ENCODE measurements around the gene CD96. TPM values are rescaled to one million over a fixed set of nuclear protein-coding genes. Genes with fewer than 3 reads are reported as not detected.
A peak's percentile ranks its signal among the peaks of the same experiment; 100 is the strongest.
"Not testable (repeated sequence)": the region's sequence is repeated elsewhere in the genome, so short reads cannot be mapped to it uniquely, and the experiment has no call there.

CD96 gene
- total RNA-seq, 1 experiment from 2014 or later: not detected

GRCh38 chr3:111667621-111668239 is 125.7 kb downstream of the CD96 start:
- no peaks in the 10 kb centered on the region for H3K36me3 ChIP-seq (ENCODE audit: insufficient read depth, low read length)
- peak overlapping the region; percentile 51 for H3K9ac ChIP-seq (ENCODE audit: low read length)
- no peaks in the 10 kb centered on the region for H3K9me2 ChIP-seq (replicated peaks; ENCODE audit: insufficient read depth, low read length)
- H3K9me3 ChIP-seq (ENCODE audit: low read length): no peaks in the 10 kb centered on the region
- no peaks in the 10 kb centered on the region for H4K20me1 ChIP-seq (ENCODE audit: insufficient read depth, low read depth, low read length)
- H3K27me3 ChIP-seq (ENCODE audit: low read length): no peaks in the 10 kb centered on the region
- H3K27ac ChIP-seq (ENCODE audit: low read length): peak overlapping the region; percentile 44
- H3K4me2 ChIP-seq (ENCODE audit: low read depth, low read length, poor library complexity, severe bottlenecking): peak overlapping the region; percentile 59
- H2AFZ ChIP-seq (ENCODE audit: low read length): peak overlapping the region; percentile 51
- H3K79me2 ChIP-seq (ENCODE audit: low read length): no peaks in the 10 kb centered on the region
- peak; percentile 93 for DNase-seq
- peak overlapping the region; percentile 39; the same call in 1 of the 2 replicates for H3K4me3 ChIP-seq (ENCODE audit: low read length)
- H3K4me1 ChIP-seq (ENCODE audit: low read length): peaks cover 16% of the 10 kb centered on the region

- Histone ChIP-seq H3K36me3 (ENCODE audit: insufficient read depth, low read length) (no peaks in the 10 kb centered on the region), H3K27ac (ENCODE audit: low read length) (peak overlapping the region; percentile 44; the same call in 1 of the 2 replicates), H3K27me3 (ENCODE audit: low read length) (no peaks in the 10 kb centered on the region), H3K4me2 (ENCODE audit: low read depth, low read length, poor library complexity, severe bottlenecking) (peak overlapping the region; percentile 59), H3K4me1 (ENCODE audit: low read length) (peaks cover 16% of the 10 kb centered on the region), H2AFZ (ENCODE audit: low read length) (no peak overlapping the region), H3K4me3 (ENCODE audit: low read length) (no peak overlapping the region), H3K9me2 (replicated peaks; ENCODE audit: insufficient read depth, low read length) (no peaks in the 10 kb centered on the region), H3K9ac (ENCODE audit: low read length) (no peak overlapping the region), H3K79me2 (ENCODE audit: low read length) (no peaks in the 10 kb centered on the region), H3K9me3 (ENCODE audit: low read length) (no peaks in the 10 kb centered on the region), H4K20me1 (ENCODE audit: insufficient read depth, low read depth, low read length) (no peaks in the 10 kb centered on the region)
- no peak for DNase-seq
Measured at GRCh38 chr3:111668326-111668725, 126.3 kb downstream of the CD96 start.

- H3K36me3 ChIP-seq (ENCODE audit: insufficient read depth, low read length): no peaks in the 10 kb centered on the region
- H3K27ac ChIP-seq (ENCODE audit: low read length): no peak overlapping the region
- H3K4me2 ChIP-seq (ENCODE audit: low read depth, low read length, poor library complexity, severe bottlenecking): no peak overlapping the region
- no peaks in the 10 kb centered on the region for H3K9me2 ChIP-seq (replicated peaks; ENCODE audit: insufficient read depth, low read length)
- H2AFZ ChIP-seq (ENCODE audit: low read length): no peak overlapping the region
- H3K4me1 ChIP-seq (ENCODE audit: low read length): peaks cover 22% of the 10 kb centered on the region
- DNase-seq: peak; percentile 81
- H3K4me3 ChIP-seq (ENCODE audit: low read length): no peak overlapping the region
- H3K9ac ChIP-seq (ENCODE audit: low read length): no peak overlapping the region
- no peaks in the 10 kb centered on the region for H3K27me3 ChIP-seq (ENCODE audit: low read length)
- H3K9me3 ChIP-seq (ENCODE audit: low read length): no peaks in the 10 kb centered on the region
- no peaks in the 10 kb centered on the region for H3K79me2 ChIP-seq (ENCODE audit: low read length)
- no peaks in the 10 kb centered on the region for H4K20me1 ChIP-seq (ENCODE audit: insufficient read depth, low read depth, low read length)
Measured at GRCh38 chr3:111668888-111669488, 127.0 kb downstream of the CD96 start.

- Histone ChIP-seq H4K20me1 (ENCODE audit: insufficient read depth, low read depth, low read length) (no peaks in the 10 kb centered on the region), H3K4me3 (ENCODE audit: low read length) (no peak overlapping the region), H3K4me2 (ENCODE audit: low read depth, low read length, poor library complexity, severe bottlenecking) (no peak overlapping the region), H3K79me2 (ENCODE audit: low read length) (no peaks in the 10 kb centered on the region), H3K9me3 (ENCODE audit: low read length) (no peaks in the 10 kb centered on the region), H3K27ac (ENCODE audit: low read length) (no peak overlapping the region), H3K4me1 (ENCODE audit: low read length) (peaks cover 29% of the 10 kb centered on the region), H2AFZ (ENCODE audit: low read length) (no peak overlapping the region), H3K9me2 (replicated peaks; ENCODE audit: insufficient read depth, low read length) (no peaks in the 10 kb centered on the region), H3K27me3 (ENCODE audit: low read length) (no peaks in the 10 kb centered on the region), H3K36me3 (ENCODE audit: insufficient read depth, low read length) (no peaks in the 10 kb centered on the region), H3K9ac (ENCODE audit: low read length) (no peak overlapping the region)
- DNase-seq: no peak
Measured at GRCh38 chr3:111669926-111670630, 128.1 kb downstream of the CD96 start.

GRCh38 chr3:111672461-111672860 is 130.5 kb downstream of the CD96 start:
- H3K4me2 ChIP-seq (ENCODE audit: low read depth, low read length, poor library complexity, severe bottlenecking); H4K20me1 ChIP-seq (ENCODE audit: insufficient read depth, low read depth, low read length); DNase-seq; H3K27me3 ChIP-seq (ENCODE audit: low read length); H3K9me3 ChIP-seq (ENCODE audit: low read length); H3K27ac ChIP-seq (ENCODE audit: low read length); H2AFZ ChIP-seq (ENCODE audit: low read length); H3K79me2 ChIP-seq (ENCODE audit: low read length); H3K9me2 ChIP-seq (replicated peaks; ENCODE audit: insufficient read depth, low read length); H3K9ac ChIP-seq (ENCODE audit: low read length); H3K36me3 ChIP-seq (ENCODE audit: insufficient read depth, low read length); H3K4me3 ChIP-seq (ENCODE audit: low read length): not testable (repeated sequence)
- H3K4me1 ChIP-seq (ENCODE audit: low read length): peaks cover 50% of the 10 kb centered on the region

- Histone ChIP-seq H2AFZ (ENCODE audit: low read length) (no peak overlapping the region), H3K4me3 (ENCODE audit: low read length) (peak overlapping the region; percentile 17), H3K27me3 (ENCODE audit: low read length) (no peaks in the 10 kb centered on the region), H3K4me1 (ENCODE audit: low read length) (peaks cover 37% of the 10 kb centered on the region), H3K9me2 (replicated peaks; ENCODE audit: insufficient read depth, low read length) (no peaks in the 10 kb centered on the region), H3K36me3 (ENCODE audit: insufficient read depth, low read length) (no peaks in the 10 kb centered on the region), H3K9me3 (ENCODE audit: low read length) (no peaks in the 10 kb centered on the region), H3K9ac (ENCODE audit: low read length) (no peak overlapping the region), H3K79me2 (ENCODE audit: low read length) (no peaks in the 10 kb centered on the region), H3K4me2 (ENCODE audit: low read depth, low read length, poor library complexity, severe bottlenecking) (peak overlapping the region; percentile 84), H3K27ac (ENCODE audit: low read length) (no peak overlapping the region), H4K20me1 (ENCODE audit: insufficient read depth, low read depth, low read length) (no peaks in the 10 kb centered on the region)
- no peak for DNase-seq
Measured at GRCh38 chr3:111675846-111676210, 133.8 kb downstream of the CD96 start.

GRCh38 chr3:111676211-111677006 is 134.4 kb downstream of the CD96 start:
- H3K27ac ChIP-seq (ENCODE audit: low read length): no peak overlapping the region
- no peaks in the 10 kb centered on the region for H3K36me3 ChIP-seq (ENCODE audit: insufficient read depth, low read length)

GRCh38 chr3:111677007-111677392 is 135.0 kb downstream of the CD96 start:
- H3K4me2 ChIP-seq (ENCODE audit: low read depth, low read length, poor library complexity, severe bottlenecking): peak overlapping the region; percentile 84
- H3K79me2 ChIP-seq (ENCODE audit: low read length): no peaks in the 10 kb centered on the region
- no peaks in the 10 kb centered on the region for H3K36me3 ChIP-seq (ENCODE audit: insufficient read depth, low read length)
- no peak overlapping the region; the same call in 1 of the 2 replicates for H3K9ac ChIP-seq (ENCODE audit: low read length)
- no peak overlapping the region for H2AFZ ChIP-seq (ENCODE audit: low read length)
- peaks cover 37% of the 10 kb centered on the region for H3K4me1 ChIP-seq (ENCODE audit: low read length)
- no peaks in the 10 kb centered on the region for H3K27me3 ChIP-seq (ENCODE audit: low read length)
- no peaks in the 10 kb centered on the region for H4K20me1 ChIP-seq (ENCODE audit: insufficient read depth, low read depth, low read length)
- peak overlapping the region; percentile 28; the same call in 1 of the 2 replicates for H3K4me3 ChIP-seq (ENCODE audit: low read length)
- no peaks in the 10 kb centered on the region for H3K9me2 ChIP-seq (replicated peaks; ENCODE audit: insufficient read depth, low read length)
- DNase-seq: no peak
- H3K9me3 ChIP-seq (ENCODE audit: low read length): no peaks in the 10 kb centered on the region
- H3K27ac ChIP-seq (ENCODE audit: low read length): no peak overlapping the region

More at GRCh38 chr3:111676211-111677006, 134.4 kb downstream of the CD96 start:
- H3K9me2 ChIP-seq (replicated peaks; ENCODE audit: insufficient read depth, low read length): no peaks in the 10 kb centered on the region
- no peaks in the 10 kb centered on the region for H4K20me1 ChIP-seq (ENCODE audit: insufficient read depth, low read depth, low read length)
- no peak overlapping the region for H2AFZ ChIP-seq (ENCODE audit: low read length)
- H3K4me3 ChIP-seq (ENCODE audit: low read length): peak overlapping the region; percentile 28; the same call in 1 of the 2 replicates
- no peaks in the 10 kb centered on the region for H3K79me2 ChIP-seq (ENCODE audit: low read length)
- peaks cover 37% of the 10 kb centered on the region for H3K4me1 ChIP-seq (ENCODE audit: low read length)
- no peaks in the 10 kb centered on the region for H3K27me3 ChIP-seq (ENCODE audit: low read length)
- H3K4me2 ChIP-seq (ENCODE audit: low read depth, low read length, poor library complexity, severe bottlenecking): peak overlapping the region; percentile 84
- no peaks in the 10 kb centered on the region for H3K9me3 ChIP-seq (ENCODE audit: low read length)
- DNase-seq: no peak
- no peak overlapping the region; the same call in 1 of the 2 replicates for H3K9ac ChIP-seq (ENCODE audit: low read length)

Measured in Karpas-422 (cell line).